SK-N-DZ (cell line): ENCODE results near the gene AIF1.
"Not testable (repeated sequence)": the region's sequence is repeated elsewhere in the genome, so short reads cannot be mapped to it uniquely, and the experiment has no call there.

Experiments used
- DNase-seq: peaks from one replicate; pipeline ENCODE4 v3.0.0-alpha.2; 2015; ENCODE audit warnings: low spot score

The AIF1 gene

GRCh38 chr6:31580807-31581433 is 34.1 kb upstream of the AIF1 start:
- DNase-seq: peak; percentile 83

GRCh38 chr6:31581434-31582229 is 33.4 kb upstream of the AIF1 start:
- no peak for DNase-seq

- no peak for DNase-seq
Observed at GRCh38 chr6:31582230-31582643, 32.8 kb upstream of the AIF1 start, which contains the start of gene LTB. Gene LTB (minus strand): TSS chr6:31582424. CDS start chr6:31582417, 7 bp downstream.

- no peak for DNase-seq
Observed at GRCh38 chr6:31585491-31585890, 29.5 kb upstream of the AIF1 start.

- DNase-seq: no peak
Observed at GRCh38 chr6:31586008-31586407, 29.0 kb upstream of the AIF1 start, which contains the start of gene LST1. Gene LST1 (plus strand): TSS chr6:31586277. CDS start chr6:31587300, 1,023 bp downstream.

GRCh38 chr6:31586599-31587281 is 28.3 kb upstream of the AIF1 start:
- no peak for DNase-seq

- DNase-seq: no peak
Observed at GRCh38 chr6:31587791-31588777, 26.9 kb upstream of the AIF1 start.

- peak; percentile 71 for DNase-seq
Observed at GRCh38 chr6:31588871-31589650, 26.0 kb upstream of the AIF1 start.

GRCh38 chr6:31590691-31591090 is 24.3 kb upstream of the AIF1 start:
- not testable (repeated sequence) for DNase-seq

GRCh38 chr6:31592396-31592771 is 22.6 kb upstream of the AIF1 start:
- DNase-seq: no peak

- peak; percentile 62 for DNase-seq
Observed at GRCh38 chr6:31597006-31597405, 18.0 kb upstream of the AIF1 start.

GRCh38 chr6:31607317-31607716 is 7.7 kb upstream of the AIF1 start:
- DNase-seq: no peak

- DNase-seq: no peak
Observed at GRCh38 chr6:31609519-31610406, 5.3 kb upstream of the AIF1 start.

- no peak for DNase-seq
Observed at GRCh38 chr6:31610968-31611367, 4.1 kb upstream of the AIF1 start.

- DNase-seq: no peak
Observed at GRCh38 chr6:31614075-31614619, 887 bp upstream of the AIF1 start.

GRCh38 chr6:31615748-31616147 is 714 bp downstream of the AIF1 start:
- no peak for DNase-seq

- DNase-seq: no peak
Observed at GRCh38 chr6:31617010-31617409, 2.0 kb downstream of the AIF1 start.

GRCh38 chr6:31619805-31620585 is 5.0 kb downstream of the AIF1 start:
- peak; percentile 100 for DNase-seq
